GM23338 (cell line): ENCODE data around the gene ELAVL4. TPM values are rescaled to one million over a fixed set of nuclear protein-coding genes. Genes with fewer than 3 reads are reported as not detected.

Experiments used
- ATAC-seq: fragments of 200-7000 bp; cut with Tn5 transposase; 3 replicates; pipeline ENCODE4 v1.9.1; 2020
- DNase-seq: peaks from one replicate; pipeline ENCODE4 v3.0.0-alpha.2; 2015; ENCODE audit warnings: low spot score
- H2AFZ ChIP-seq: fragments of 200-600 bp; sonication (generic); 2 replicates; pipeline ENCODE4 v1.8.0; 2016; ENCODE audit warnings: antibody characterized with exemption, mild to moderate bottlenecking, moderate library complexity
- H3F3A ChIP-seq: fragments of 200-600 bp; sonication (generic); replicated peaks from 2 replicates; pipeline ENCODE4 v1.8.0; 2017; ENCODE audit warnings: antibody characterized with exemption, mixed run types, low read depth
- H3K27ac ChIP-seq: fragments of 200-600 bp; sonication (generic); 2 replicates; pipeline ENCODE4 v1.6.1; 2016; ENCODE audit warnings: low read depth
- H3K27me3 ChIP-seq: fragments of 200-600 bp; sonication (generic); 2 replicates; pipeline ENCODE4 v1.8.0; 2016; ENCODE audit warnings: mild to moderate bottlenecking, mixed run types, moderate library complexity; ENCODE audit not compliant: insufficient read depth
- H3K36me3 ChIP-seq: fragments of 200-600 bp; sonication (generic); 2 replicates; pipeline ENCODE4 v1.8.0; 2016; ENCODE audit warnings: mild to moderate bottlenecking; ENCODE audit not compliant: insufficient read depth
- H3K4me1 ChIP-seq: fragments of 200-600 bp; sonication (generic); 2 replicates; pipeline ENCODE4 v1.8.0; 2016; ENCODE audit warnings: mild to moderate bottlenecking, moderate library complexity; ENCODE audit not compliant: insufficient read depth
- H3K4me2 ChIP-seq: fragments of 200-600 bp; sonication (generic); 2 replicates; pipeline ENCODE4 v1.7.1; 2017; ENCODE audit warnings: mixed run types
- H3K4me3 ChIP-seq: fragments of 200-600 bp; sonication (generic); 2 replicates; pipeline ENCODE4 v1.6.1; 2016; ENCODE audit warnings: mixed run types
- H3K79me2 ChIP-seq: fragments of 200-600 bp; sonication (generic); replicated peaks from 2 replicates; pipeline ENCODE4 v1.8.0; 2017; ENCODE audit warnings: mild to moderate bottlenecking; ENCODE audit not compliant: insufficient read depth
- H3K9me2 ChIP-seq: fragments of 200-600 bp; sonication (generic); 2 replicates; pipeline ENCODE4 v1.8.0; 2017; ENCODE audit not compliant: insufficient read depth
- H4K20me1 ChIP-seq: fragments of 200-600 bp; sonication (generic); replicated peaks from 2 replicates; pipeline ENCODE4 v1.8.0; 2017; ENCODE audit warnings: mild to moderate bottlenecking; ENCODE audit not compliant: insufficient read depth
- H3K27ac Mint-ChIP-seq: 2 replicates; pipeline ENCODE4 v1.8.0; 2020; ENCODE audit warnings: inconsistent platforms, mild to moderate bottlenecking, moderate library complexity, mixed read lengths
- H3K27me3 Mint-ChIP-seq: 3 replicates; pipeline ENCODE4 v1.8.0; 2022; ENCODE audit warnings: low read depth, mild to moderate bottlenecking, moderate library complexity, mixed read lengths, inconsistent platforms; ENCODE audit not compliant: insufficient read depth, poor library complexity
- H3K36me3 Mint-ChIP-seq: 3 replicates; pipeline ENCODE4 v1.8.0; 2021; ENCODE audit warnings: low read depth, mild to moderate bottlenecking, inconsistent platforms, moderate library complexity, mixed read lengths
- H3K4me1 Mint-ChIP-seq: 3 replicates; pipeline ENCODE4 v1.8.0; 2020; ENCODE audit warnings: mild to moderate bottlenecking, inconsistent platforms, mixed read lengths
- H3K4me3 Mint-ChIP-seq: 3 replicates; pipeline ENCODE4 v1.8.0; 2021; ENCODE audit warnings: moderate library complexity, mild to moderate bottlenecking, inconsistent platforms, mixed read lengths
- H3K9me3 Mint-ChIP-seq: 3 replicates; pipeline ENCODE4 v1.8.0; 2020; ENCODE audit warnings: moderate library complexity, mild to moderate bottlenecking, inconsistent platforms, mixed read lengths
- CREB1 ChIP-seq: fragments of 250-450 bp; sonication (Bioruptor Pico); IDR thresholded peaks from 2 replicates; pipeline ENCODE4 v1.5.0; 2020; ENCODE audit warnings: low read depth, mild to moderate bottlenecking, moderate library complexity
- EZH2 ChIP-seq: fragments of 200-600 bp; sonication (generic); IDR thresholded peaks from one replicate; pipeline ENCODE4 v1.8.0; 2017; ENCODE audit warnings: antibody characterized with exemption, mild to moderate bottlenecking, low read depth; ENCODE audit not compliant: unreplicated experiment
- EZH2phosphoT487 ChIP-seq: fragments of 200-600 bp; sonication (generic); IDR thresholded peaks from one replicate; pipeline ENCODE4 v1.8.1; 2018; ENCODE audit warnings: antibody characterized with exemption; ENCODE audit not compliant: unreplicated experiment
- JUNB ChIP-seq: IDR thresholded peaks from one replicate; pipeline ENCODE4 v1.6.1; 2016; ENCODE audit warnings: antibody characterized with exemption; ENCODE audit not compliant: unreplicated experiment
- NANOG ChIP-seq: IDR thresholded peaks from 2 replicates; pipeline ENCODE4 v1.6.1; 2016; ENCODE audit warnings: antibody characterized with exemption, borderline replicate concordance
- POLR2AphosphoS5 ChIP-seq: IDR thresholded peaks from 2 replicates; pipeline ENCODE4 v1.6.1; 2016; ENCODE audit warnings: antibody characterized with exemption, low read depth
- STAT1 ChIP-seq: IDR thresholded peaks from one replicate; pipeline ENCODE4 v1.6.1; 2016; ENCODE audit warnings: antibody characterized with exemption; ENCODE audit not compliant: unreplicated experiment
- ZNF114 ChIP-seq: fragments of 250-450 bp; sonication (Bioruptor Pico); IDR thresholded peaks from 2 replicates; pipeline ENCODE4 v1.5.0; 2020; ENCODE audit warnings: mild to moderate bottlenecking, moderate library complexity
- ZNF331 ChIP-seq: fragments of 250-450 bp; sonication (Bioruptor Pico); IDR thresholded peaks from 2 replicates; pipeline ENCODE4 v1.5.0; 2020; ENCODE audit warnings: low read depth, mild to moderate bottlenecking, moderate library complexity
- polyA plus RNA-seq: library from polyadenylated mRNA; unstranded; fragments of >200 nt; fragmentation: Nextera tagmentation; extraction: Ambion mirVana; gene quantifications from 2 replicates; pipeline ENCODE4 v1.2.1, GENCODE V29; 2016
- total RNA-seq: library from RNA; depleted of rRNA; stranded (reverse); fragments of >200 nt; shearing (Covaris generic); gene quantifications from 2 replicates; pipeline ENCODE4 v1.2.3, GENCODE V29; 2014
- TF ChIP-seq, protein P1 (sequence below): fragments of 250-450 bp; sonication (Bioruptor Pico); IDR thresholded peaks from 2 replicates; pipeline ENCODE4 v1.5.0; 2020; ENCODE audit warnings: mild to moderate bottlenecking, moderate library complexity
- TF ChIP-seq, protein P2 (sequence below): IDR thresholded peaks from one replicate; pipeline ENCODE4 v1.6.1; 2018; ENCODE audit warnings: antibody characterized with exemption; ENCODE audit not compliant: unreplicated experiment
- TF ChIP-seq, protein P3 (sequence below): IDR thresholded peaks from 2 replicates; pipeline ENCODE4 v1.6.1; 2016; ENCODE audit warnings: antibody characterized with exemption
- TF ChIP-seq, protein P4 (sequence below), 2 experiments: fragments of 200-600 bp in 1 of 2; sonication (generic) in 1 of 2; conservative IDR thresholded peaks; 2 replicates each; pipeline versions ENCODE4 v1.5.1 to v1.6.1; 2016 to 2017; ENCODE audit warnings: antibody characterized with exemption in 2 of 2, low read depth in 2 of 2, mild to moderate bottlenecking in 2 of 2, moderate library complexity in 1 of 2

The ELAVL4 gene
- total and polyA plus RNA-seq, 2 experiments from 2014 or later, result 1.4 to 1.9 TPM

DNA sequence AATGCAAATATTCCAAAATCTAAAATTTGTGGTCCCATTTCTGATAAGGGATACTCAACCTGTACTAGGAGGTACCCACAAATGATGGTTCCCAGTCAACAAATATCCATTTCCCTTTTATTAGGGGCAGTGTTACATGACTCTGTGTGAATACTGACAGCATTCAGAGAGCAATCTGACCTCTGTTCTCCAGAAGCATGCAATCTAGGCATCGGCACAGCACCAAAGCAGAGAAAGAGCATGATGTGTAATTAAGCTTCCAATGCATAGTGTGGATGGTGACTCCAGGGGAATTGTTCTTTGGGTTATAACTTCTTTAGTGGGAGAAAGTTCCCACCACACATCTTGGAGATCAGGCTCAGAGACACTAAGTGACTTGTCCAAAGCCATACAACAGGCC, 71.6 kb downstream of the ELAVL4 start:
- Histone ChIP-seq H4K20me1 (no peaks in the 10 kb centered on the region; the same call in 1 of the 2 replicates), H3K79me2 (no peaks in the 10 kb centered on the region), H3K27me3 (no peaks in the 10 kb centered on the region), H3K4me2 (no peak overlapping the region), H3F3A (no peaks in the 10 kb centered on the region), H3K4me3 (no peak overlapping the region), H3K27ac (no peak overlapping the region), H3K4me1 (peaks cover 5% of the 10 kb centered on the region), H3K36me3 (no peaks in the 10 kb centered on the region), H3K9me2 (no peaks in the 10 kb centered on the region), H2AFZ (no peak overlapping the region)
- DNase-seq (no peak), ATAC-seq (no peak)
- Mint-ChIP-seq H3K9me3 (no peaks in the 10 kb centered on the region), H3K27me3 (peaks cover 2% of the 10 kb centered on the region), H3K4me1 (peaks cover 16% of the 10 kb centered on the region), H3K4me3 (no peak overlapping the region), H3K36me3 (no peaks in the 10 kb centered on the region), H3K27ac (no peak overlapping the region)
- TF ChIP-seq, protein P1, sequence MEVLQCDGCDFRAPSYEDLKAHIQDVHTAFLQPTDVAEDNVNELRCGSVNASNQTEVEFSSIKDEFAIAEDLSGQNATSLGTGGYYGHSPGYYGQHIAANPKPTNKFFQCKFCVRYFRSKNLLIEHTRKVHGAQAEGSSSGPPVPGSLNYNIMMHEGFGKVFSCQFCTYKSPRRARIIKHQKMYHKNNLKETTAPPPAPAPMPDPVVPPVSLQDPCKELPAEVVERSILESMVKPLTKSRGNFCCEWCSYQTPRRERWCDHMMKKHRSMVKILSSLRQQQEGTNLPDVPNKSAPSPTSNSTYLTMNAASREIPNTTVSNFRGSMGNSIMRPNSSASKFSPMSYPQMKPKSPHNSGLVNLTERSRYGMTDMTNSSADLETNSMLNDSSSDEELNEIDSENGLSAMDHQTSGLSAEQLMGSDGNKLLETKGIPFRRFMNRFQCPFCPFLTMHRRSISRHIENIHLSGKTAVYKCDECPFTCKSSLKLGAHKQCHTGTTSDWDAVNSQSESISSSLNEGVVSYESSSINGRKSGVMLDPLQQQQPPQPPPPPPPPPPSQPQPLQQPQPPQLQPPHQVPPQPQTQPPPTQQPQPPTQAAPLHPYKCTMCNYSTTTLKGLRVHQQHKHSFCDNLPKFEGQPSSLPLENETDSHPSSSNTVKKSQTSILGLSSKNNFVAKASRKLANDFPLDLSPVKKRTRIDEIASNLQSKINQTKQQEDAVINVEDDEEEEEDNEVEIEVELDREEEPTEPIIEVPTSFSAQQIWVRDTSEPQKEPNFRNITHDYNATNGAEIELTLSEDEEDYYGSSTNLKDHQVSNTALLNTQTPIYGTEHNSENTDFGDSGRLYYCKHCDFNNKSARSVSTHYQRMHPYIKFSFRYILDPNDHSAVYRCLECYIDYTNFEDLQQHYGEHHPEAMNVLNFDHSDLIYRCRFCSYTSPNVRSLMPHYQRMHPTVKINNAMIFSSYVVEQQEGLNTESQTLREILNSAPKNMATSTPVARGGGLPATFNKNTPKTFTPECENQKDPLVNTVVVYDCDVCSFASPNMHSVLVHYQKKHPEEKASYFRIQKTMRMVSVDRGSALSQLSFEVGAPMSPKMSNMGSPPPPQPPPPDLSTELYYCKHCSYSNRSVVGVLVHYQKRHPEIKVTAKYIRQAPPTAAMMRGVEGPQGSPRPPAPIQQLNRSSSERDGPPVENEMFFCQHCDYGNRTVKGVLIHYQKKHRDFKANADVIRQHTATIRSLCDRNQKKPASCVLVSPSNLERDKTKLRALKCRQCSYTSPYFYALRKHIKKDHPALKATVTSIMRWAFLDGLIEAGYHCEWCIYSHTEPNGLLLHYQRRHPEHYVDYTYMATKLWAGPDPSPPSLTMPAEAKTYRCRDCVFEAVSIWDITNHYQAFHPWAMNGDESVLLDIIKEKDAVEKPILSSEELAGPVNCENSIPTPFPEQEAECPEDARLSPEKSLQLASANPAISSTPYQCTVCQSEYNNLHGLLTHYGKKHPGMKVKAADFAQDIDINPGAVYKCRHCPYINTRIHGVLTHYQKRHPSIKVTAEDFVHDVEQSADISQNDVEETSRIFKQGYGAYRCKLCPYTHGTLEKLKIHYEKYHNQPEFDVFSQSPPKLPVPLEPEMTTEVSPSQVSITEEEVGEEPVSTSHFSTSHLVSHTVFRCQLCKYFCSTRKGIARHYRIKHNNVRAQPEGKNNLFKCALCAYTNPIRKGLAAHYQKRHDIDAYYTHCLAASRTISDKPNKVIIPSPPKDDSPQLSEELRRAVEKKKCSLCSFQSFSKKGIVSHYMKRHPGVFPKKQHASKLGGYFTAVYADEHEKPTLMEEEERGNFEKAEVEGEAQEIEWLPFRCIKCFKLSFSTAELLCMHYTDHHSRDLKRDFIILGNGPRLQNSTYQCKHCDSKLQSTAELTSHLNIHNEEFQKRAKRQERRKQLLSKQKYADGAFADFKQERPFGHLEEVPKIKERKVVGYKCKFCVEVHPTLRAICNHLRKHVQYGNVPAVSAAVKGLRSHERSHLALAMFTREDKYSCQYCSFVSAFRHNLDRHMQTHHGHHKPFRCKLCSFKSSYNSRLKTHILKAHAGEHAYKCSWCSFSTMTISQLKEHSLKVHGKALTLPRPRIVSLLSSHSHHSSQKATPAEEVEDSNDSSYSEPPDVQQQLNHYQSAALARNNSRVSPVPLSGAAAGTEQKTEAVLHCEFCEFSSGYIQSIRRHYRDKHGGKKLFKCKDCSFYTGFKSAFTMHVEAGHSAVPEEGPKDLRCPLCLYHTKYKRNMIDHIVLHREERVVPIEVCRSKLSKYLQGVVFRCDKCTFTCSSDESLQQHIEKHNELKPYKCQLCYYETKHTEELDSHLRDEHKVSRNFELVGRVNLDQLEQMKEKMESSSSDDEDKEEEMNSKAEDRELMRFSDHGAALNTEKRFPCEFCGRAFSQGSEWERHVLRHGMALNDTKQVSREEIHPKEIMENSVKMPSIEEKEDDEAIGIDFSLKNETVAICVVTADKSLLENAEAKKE (CRISPR knock-in tag), result no peak
- TF ChIP-seq, protein P2, sequence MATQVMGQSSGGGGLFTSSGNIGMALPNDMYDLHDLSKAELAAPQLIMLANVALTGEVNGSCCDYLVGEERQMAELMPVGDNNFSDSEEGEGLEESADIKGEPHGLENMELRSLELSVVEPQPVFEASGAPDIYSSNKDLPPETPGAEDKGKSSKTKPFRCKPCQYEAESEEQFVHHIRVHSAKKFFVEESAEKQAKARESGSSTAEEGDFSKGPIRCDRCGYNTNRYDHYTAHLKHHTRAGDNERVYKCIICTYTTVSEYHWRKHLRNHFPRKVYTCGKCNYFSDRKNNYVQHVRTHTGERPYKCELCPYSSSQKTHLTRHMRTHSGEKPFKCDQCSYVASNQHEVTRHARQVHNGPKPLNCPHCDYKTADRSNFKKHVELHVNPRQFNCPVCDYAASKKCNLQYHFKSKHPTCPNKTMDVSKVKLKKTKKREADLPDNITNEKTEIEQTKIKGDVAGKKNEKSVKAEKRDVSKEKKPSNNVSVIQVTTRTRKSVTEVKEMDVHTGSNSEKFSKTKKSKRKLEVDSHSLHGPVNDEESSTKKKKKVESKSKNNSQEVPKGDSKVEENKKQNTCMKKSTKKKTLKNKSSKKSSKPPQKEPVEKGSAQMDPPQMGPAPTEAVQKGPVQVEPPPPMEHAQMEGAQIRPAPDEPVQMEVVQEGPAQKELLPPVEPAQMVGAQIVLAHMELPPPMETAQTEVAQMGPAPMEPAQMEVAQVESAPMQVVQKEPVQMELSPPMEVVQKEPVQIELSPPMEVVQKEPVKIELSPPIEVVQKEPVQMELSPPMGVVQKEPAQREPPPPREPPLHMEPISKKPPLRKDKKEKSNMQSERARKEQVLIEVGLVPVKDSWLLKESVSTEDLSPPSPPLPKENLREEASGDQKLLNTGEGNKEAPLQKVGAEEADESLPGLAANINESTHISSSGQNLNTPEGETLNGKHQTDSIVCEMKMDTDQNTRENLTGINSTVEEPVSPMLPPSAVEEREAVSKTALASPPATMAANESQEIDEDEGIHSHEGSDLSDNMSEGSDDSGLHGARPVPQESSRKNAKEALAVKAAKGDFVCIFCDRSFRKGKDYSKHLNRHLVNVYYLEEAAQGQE, result no peak
- no peak for TF ChIP-seq POLR2AphosphoS5
- TF ChIP-seq ZNF114 (CRISPR knock-in tag), result no peak
- no peak for TF ChIP-seq STAT1
- TF ChIP-seq, protein P3, sequence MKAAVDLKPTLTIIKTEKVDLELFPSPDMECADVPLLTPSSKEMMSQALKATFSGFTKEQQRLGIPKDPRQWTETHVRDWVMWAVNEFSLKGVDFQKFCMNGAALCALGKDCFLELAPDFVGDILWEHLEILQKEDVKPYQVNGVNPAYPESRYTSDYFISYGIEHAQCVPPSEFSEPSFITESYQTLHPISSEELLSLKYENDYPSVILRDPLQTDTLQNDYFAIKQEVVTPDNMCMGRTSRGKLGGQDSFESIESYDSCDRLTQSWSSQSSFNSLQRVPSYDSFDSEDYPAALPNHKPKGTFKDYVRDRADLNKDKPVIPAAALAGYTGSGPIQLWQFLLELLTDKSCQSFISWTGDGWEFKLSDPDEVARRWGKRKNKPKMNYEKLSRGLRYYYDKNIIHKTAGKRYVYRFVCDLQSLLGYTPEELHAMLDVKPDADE, result no peak
- TF ChIP-seq, protein P4, sequence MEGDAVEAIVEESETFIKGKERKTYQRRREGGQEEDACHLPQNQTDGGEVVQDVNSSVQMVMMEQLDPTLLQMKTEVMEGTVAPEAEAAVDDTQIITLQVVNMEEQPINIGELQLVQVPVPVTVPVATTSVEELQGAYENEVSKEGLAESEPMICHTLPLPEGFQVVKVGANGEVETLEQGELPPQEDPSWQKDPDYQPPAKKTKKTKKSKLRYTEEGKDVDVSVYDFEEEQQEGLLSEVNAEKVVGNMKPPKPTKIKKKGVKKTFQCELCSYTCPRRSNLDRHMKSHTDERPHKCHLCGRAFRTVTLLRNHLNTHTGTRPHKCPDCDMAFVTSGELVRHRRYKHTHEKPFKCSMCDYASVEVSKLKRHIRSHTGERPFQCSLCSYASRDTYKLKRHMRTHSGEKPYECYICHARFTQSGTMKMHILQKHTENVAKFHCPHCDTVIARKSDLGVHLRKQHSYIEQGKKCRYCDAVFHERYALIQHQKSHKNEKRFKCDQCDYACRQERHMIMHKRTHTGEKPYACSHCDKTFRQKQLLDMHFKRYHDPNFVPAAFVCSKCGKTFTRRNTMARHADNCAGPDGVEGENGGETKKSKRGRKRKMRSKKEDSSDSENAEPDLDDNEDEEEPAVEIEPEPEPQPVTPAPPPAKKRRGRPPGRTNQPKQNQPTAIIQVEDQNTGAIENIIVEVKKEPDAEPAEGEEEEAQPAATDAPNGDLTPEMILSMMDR (conservative IDR thresholded peaks at IDR 0.05; ENCODE audit: low read depth in 2 of 2), result no peak
- no peak for TF ChIP-seq EZH2
- TF ChIP-seq NANOG, result no peak
- TF ChIP-seq JUNB, result no peak
- TF ChIP-seq ZNF331 (CRISPR knock-in tag), result no peak
- TF ChIP-seq CREB1 (CRISPR knock-in tag), result no peak
- no peak for TF ChIP-seq EZH2phosphoT487
